GM19372 (cell line): ENCODE measurements around the gene PEBP1.

ENCODE experiments used
- ATAC-seq: cut with Tn5 transposase; IDR thresholded peaks from one replicate; pipeline ENCODE4 v1.9.1; 2021; ENCODE audit warnings: mild to moderate bottlenecking, low read depth, moderate library complexity; ENCODE audit not compliant: unreplicated experiment

Gene PEBP1

DNA sequence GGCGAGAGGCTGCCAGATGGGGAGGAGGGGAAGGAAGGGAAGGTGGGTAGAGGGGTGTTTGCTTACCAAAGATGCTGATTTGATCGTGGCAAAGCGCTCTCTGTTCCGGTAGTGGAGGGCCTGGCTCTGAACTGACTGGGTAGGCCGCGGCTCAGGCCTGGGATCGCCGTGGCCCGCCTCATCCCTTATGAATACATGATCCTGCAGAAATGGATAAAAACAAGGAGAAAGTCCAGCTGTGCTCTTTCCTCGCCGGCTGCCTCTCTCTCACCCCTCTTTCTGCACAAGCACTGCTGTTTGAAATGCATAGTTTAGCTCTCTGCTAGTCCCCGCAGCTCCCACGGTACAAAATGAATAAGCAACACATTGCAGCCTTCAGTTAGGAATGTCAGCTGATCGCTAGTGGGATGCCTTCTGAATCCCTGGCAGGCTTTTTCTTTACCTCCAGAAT is 53.8 kb downstream of the PEBP1 start:
- ATAC-seq, result no peak

DNA sequence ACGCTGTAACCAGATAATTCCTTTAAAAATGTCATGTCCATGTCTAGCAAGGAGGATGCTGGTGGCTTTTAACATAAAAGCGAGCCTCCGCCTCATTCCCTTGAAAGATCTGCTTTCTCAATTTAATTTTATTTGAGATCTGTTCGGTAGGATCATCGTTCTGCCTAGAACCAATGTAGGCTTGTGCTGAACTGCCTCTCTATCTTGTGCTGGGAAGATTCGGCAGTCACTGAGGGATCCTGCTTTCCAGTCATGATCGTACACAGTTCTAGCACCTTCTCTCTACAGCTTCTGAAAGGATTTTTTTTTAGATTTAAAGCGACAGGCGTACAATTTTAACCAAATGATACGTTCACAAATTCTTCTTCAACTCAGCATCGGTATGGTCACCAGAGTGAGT is 54.3 kb downstream of the PEBP1 start:
- ATAC-seq, result no peak

DNA sequence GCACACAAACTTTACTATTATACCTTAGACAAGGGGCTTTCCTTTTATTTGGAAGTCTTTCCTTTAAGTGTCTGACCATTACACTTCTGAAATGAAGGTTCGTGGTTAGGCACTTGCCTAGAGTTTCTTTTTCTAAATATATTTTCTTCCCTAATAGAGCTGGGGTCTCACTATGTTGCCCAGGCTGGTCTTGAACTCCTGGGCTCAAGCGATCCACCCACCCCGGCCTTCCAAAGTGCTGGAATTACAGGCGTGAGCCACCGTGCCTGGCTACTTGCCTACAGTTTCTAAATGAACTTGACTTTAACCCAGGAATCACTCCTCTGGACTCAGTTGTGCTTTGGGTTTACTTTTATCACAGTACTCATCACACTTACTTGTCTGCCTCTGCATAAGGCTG is 57.6 kb downstream of the PEBP1 start:
- no peak for ATAC-seq

GRCh38 chr12:118193958-118194357 is 58.0 kb downstream of the PEBP1 start:
- no peak for ATAC-seq
